ENCODE data around the gene ZDHHC3. TPM values are rescaled to one million over a fixed set of nuclear protein-coding genes. Genes with fewer than 3 reads are reported as not detected.

The ZDHHC3 gene
- total RNA-seq, 2 donors from 2014 or later, result 43.5 to 51.4 TPM

DNA sequence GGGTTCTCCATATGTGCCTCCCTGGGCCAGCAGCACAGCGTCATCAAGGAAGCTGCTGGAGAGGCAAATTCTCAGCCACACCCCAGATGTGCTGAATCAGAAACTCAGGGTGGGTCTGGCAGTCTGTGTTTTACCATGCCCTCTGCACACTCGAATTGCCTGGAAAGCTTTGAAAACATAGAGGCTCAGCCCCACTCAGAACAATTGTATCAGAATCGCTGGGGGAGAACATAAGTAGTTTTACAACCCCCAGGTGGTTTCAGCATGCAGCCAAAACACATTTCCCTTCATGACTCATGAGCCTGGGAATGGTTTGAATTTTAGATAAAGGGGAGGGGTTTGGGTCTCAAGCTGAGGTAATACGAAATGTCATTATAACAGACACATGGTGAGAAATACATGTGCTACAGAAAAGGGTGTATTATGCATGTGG lies 92.0 kb downstream of the ZDHHC3 start:
- ATAC-seq, result no peak
- Mint-ChIP-seq H3K27ac (no peak overlapping the region), H3K36me3 (ENCODE audit: low read depth) (no peaks in the 10 kb centered on the region), H3K4me1 (no peaks in the 10 kb centered on the region), H3K4me3 (no peak overlapping the region), H3K27me3 (peaks cover 40% of the 10 kb centered on the region)
- DNase-seq, result no peak
- no peaks in the 10 kb centered on the region for H3K9me3 ChIP-seq (ENCODE audit: control insufficient read depth, low read length, poor library complexity, severe bottlenecking)

DNA sequence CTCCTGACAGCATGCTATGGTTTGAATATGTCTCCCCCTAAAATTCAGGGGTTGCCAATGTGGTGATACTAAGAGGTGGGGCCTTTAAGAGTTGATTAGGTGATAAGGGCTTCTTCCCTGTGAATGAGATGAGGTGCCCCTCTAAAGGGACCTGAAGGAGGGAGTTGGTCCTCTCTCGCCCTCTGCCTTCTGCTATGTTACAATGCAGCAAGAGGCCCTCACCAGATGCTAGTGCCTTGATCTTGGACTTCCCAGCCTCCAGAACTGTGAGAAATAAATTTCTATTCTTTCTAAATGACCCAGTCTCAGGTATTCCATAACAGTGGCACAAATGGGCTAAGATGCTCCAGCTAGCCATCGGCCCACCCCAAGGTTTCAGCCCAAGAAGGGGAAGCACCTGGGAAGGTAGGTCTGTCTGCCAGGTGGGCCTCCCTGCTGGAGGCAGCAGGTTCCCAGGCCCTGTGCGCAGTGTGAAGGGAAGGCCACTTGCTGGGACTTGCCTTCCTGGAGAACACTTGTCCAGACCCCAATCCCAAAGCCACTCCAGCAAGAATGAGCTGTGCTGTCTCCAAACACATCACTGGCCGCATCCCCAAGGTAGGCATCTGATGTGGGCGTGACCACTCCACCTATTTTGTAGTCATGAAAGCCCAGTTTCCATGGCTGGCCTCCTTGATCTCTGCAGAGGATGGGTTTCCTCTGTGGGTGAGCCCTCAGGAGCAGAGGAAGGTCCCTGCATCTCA lies 92.6 kb downstream of the ZDHHC3 start:
- H3K27me3 Mint-ChIP-seq, result peaks cover 40% of the 10 kb centered on the region
- ATAC-seq, result no peak
- DNase-seq, result no peak
- H3K4me1 Mint-ChIP-seq, result no peaks in the 10 kb centered on the region
- H3K27ac Mint-ChIP-seq, result no peak overlapping the region
- H3K36me3 Mint-ChIP-seq (ENCODE audit: low read depth), result no peaks in the 10 kb centered on the region
- H3K4me3 Mint-ChIP-seq, result no peak overlapping the region
- H3K9me3 ChIP-seq (ENCODE audit: control insufficient read depth, low read length, poor library complexity, severe bottlenecking), result no peaks in the 10 kb centered on the region

DNA sequence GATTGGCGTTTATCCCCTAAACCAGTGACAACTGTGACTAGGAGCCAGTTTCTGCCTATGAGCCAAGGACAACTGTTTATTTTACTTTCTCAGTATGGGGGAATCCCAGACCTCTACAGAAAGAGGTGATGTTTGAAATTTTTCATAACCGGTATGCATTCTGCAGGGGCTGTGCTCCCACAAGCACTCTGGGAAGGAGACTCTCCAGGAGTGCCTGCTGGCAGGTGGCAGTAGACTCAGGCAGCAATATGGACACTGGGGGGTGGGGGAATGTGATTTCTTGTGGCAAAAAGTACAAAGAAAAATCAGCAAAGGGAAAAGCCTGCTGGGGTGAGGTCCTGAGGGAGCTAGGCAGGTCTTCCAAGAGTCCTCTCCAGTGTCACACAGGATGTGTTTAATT lies 95.7 kb downstream of the ZDHHC3 start:
- Mint-ChIP-seq H3K4me1 (no peaks in the 10 kb centered on the region), H3K27me3 (peaks cover 25% of the 10 kb centered on the region), H3K36me3 (ENCODE audit: low read depth) (peaks cover 2% of the 10 kb centered on the region), H3K4me3 (no peak overlapping the region), H3K27ac (no peak overlapping the region)
- no peaks in the 10 kb centered on the region for H3K9me3 ChIP-seq (ENCODE audit: control insufficient read depth, low read length, poor library complexity, severe bottlenecking)
- DNase-seq (no peak), ATAC-seq (no peak)

DNA sequence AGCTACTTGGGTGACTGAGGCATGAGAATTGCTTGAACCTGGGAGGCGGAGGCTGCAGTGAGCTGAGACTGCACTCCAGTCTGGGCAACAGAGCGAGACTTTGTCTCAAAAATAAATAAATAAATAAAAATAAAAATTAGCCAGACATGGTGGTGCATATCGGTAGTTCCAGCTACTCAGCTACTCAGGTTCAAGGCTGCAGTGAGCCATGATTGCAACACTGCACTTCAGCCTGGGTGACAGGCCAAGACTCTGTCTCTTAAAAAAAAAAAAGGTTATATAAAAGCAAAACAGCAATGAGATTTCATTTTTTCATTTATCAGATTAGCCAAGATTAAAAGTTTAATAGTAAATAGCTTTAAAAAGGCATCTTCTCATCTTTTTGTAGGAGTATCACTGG lies 98.6 kb downstream of the ZDHHC3 start:
- Mint-ChIP-seq H3K4me3 (no peak overlapping the region), H3K27me3 (peaks cover 9% of the 10 kb centered on the region), H3K27ac (no peak overlapping the region), H3K36me3 (ENCODE audit: low read depth) (peaks cover 2% of the 10 kb centered on the region), H3K4me1 (no peaks in the 10 kb centered on the region)
- no peaks in the 10 kb centered on the region for H3K9me3 ChIP-seq (ENCODE audit: control insufficient read depth, low read length, poor library complexity, severe bottlenecking)
- ATAC-seq, result no peak
- no peak for DNase-seq

DNA sequence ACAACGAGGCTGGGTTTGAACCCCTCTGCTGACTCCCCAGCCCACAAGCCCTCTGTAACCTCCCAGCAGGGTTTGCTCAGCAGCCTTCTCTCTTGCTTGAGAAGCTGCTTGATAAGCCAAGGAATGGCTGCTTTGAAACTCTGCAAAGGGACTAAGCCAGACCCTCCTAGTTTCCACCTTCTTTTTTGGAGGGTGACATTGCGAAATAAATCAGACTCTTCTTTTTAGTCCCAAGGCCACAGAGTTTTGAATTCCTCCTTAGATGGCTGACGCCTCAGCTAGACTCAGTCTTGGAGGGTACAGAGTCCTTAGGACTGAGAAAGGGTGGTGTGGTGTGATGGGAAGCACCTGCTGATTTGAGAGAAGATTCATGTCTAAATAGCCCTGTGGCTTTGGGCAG lies 100.4 kb downstream of the ZDHHC3 start:
- H3K9me3 ChIP-seq (ENCODE audit: control insufficient read depth, low read length, poor library complexity, severe bottlenecking), result no peaks in the 10 kb centered on the region
- DNase-seq (no peak), ATAC-seq (no peak)
- H3K4me3 Mint-ChIP-seq, result no peak overlapping the region
- peaks cover 2% of the 10 kb centered on the region for H3K36me3 Mint-ChIP-seq (ENCODE audit: low read depth)
- peaks cover 7% of the 10 kb centered on the region for H3K27me3 Mint-ChIP-seq
- H3K4me1 Mint-ChIP-seq, result no peaks in the 10 kb centered on the region
- H3K27ac Mint-ChIP-seq, result no peak overlapping the region

Other genes starting within 250 kb of the ZDHHC3 start
- 1 to 10 TPM; 1.3 to 2.4 TPM for gene ZNF501, start 246.5 kb downstream of the ZDHHC3 start, total RNA-seq
- gene KIAA1143, start 214.6 kb downstream of the ZDHHC3 start, total RNA-seq, result 10 to 100 TPM; 23.1 to 28.7 TPM
- under 1 TPM; 0.12 to 0.16 TPM for gene KIF15, start 214.4 kb downstream of the ZDHHC3 start, total RNA-seq
- gene TMEM42, start 114.3 kb downstream of the ZDHHC3 start, total RNA-seq, result 10 to 100 TPM; 10.5 to 13.9 TPM
- not detected for gene TGM4, start 101.6 kb downstream of the ZDHHC3 start, total RNA-seq
- gene EXOSC7, start 70 bp upstream of the ZDHHC3 start, total RNA-seq, result 10 to 100 TPM; 36.5 to 36.9 TPM
- under 1 TPM in 1 of 2 donors, not detected in 1; 0.99 TPM for gene CLEC3B, start 50.1 kb upstream of the ZDHHC3 start, total RNA-seq
- under 1 TPM; 0.31 to 0.32 TPM for gene CDCP1, start 170.2 kb upstream of the ZDHHC3 start, total RNA-seq